ENCODE results near the gene SSR1.
"Not testable (repeated sequence)": the region's sequence is repeated elsewhere in the genome, so short reads cannot be mapped to it uniquely, and the experiment has no call there.

Gene SSR1

DNA sequence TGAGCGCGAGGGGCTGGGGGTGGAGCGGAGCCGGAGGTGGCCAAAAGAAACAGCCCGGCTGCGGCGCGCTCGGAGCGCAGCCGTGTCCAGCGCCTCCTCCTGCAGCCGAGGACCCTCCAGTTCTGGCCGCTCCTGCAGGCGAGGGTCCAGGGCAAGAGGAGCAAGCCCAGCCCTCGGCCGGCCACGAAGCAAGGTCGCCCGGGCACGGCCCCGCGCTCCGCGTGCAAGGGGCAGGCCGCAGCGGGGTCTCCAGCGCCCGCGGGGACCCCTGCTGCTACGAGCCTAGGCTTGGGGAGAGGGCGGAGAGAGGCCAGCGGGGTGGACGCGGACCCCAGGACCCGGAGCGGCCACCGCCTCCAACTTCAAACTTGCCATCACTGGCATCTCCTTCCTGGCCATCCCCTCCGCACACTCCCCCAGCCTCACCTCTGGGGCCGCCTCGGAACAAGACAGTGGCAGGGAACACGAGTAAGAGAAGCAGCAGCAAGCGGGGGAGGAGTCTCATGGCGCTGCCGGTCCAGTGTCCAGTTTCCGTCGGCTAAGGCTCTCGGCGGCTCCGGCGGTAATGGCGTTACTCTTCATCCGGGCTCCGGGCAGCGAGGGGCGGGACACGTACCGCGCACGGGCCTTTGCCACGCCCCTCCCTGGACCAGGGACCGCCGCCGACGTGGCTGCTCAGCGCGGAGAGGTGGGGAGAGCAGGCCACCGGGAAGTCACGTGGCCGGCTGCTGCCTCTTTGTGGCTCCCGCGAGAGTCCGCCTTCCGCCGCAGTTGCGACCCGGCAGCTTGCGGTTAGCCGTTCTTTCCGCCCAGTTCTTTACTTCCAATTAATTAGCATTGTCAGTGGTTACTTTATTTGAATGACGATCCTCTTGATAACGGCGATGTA lies at the start of gene SSR1:
TSS of gene SSR1 (minus strand) at position 584 of the 889 bp plus-strand sequence. CDS start at position 505, 79 bp downstream.
- peak; percentile 100 for DNase-seq (ENCODE audit: low spot score)
- TF ChIP-seq, protein P1, sequence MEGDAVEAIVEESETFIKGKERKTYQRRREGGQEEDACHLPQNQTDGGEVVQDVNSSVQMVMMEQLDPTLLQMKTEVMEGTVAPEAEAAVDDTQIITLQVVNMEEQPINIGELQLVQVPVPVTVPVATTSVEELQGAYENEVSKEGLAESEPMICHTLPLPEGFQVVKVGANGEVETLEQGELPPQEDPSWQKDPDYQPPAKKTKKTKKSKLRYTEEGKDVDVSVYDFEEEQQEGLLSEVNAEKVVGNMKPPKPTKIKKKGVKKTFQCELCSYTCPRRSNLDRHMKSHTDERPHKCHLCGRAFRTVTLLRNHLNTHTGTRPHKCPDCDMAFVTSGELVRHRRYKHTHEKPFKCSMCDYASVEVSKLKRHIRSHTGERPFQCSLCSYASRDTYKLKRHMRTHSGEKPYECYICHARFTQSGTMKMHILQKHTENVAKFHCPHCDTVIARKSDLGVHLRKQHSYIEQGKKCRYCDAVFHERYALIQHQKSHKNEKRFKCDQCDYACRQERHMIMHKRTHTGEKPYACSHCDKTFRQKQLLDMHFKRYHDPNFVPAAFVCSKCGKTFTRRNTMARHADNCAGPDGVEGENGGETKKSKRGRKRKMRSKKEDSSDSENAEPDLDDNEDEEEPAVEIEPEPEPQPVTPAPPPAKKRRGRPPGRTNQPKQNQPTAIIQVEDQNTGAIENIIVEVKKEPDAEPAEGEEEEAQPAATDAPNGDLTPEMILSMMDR (IDR thresholded peaks at IDR 0.05; ENCODE audit: extremely low read depth, missing control alignments): no peak

DNA sequence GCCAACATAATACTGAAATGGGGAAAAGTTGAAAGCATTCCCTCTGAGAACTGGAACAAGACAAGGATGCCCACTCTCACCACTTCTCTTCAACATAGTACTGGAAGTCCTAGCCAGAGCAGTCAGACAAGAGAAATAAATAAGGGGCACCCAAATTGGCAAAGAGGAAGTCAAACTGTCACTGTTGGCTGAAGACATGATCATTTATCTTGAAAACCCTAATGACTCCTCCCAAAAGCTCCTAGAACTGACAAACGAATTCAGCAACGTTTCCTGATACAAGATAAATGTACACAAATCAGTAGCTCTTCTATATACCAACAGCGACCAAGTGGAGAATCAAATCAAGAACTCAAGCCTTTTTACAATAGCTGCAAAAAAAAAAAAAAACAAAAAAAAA lies 38.9 kb upstream of the SSR1 start:
- DNase-seq (ENCODE audit: low spot score): not testable (repeated sequence)

DNA sequence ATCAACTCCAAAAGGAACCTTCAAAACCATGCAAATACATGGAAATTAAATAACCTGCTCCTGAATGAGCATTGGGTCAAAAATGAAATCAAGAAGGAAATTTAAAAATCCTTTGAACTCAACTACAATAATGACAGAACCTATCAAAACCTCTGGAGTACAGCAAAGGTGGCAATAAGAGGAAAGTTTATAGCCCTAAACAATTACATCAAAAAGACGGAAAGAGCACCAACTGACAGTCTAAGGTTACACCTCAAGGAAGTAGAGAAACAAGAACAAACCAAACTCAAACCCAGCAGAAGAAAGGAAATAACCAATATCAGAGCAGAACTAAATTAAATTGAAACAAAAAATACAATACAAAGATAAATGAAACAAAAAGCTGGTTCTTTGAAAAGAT lies 37.6 kb upstream of the SSR1 start:
- DNase-seq (ENCODE audit: low spot score): not testable (repeated sequence)

DNA sequence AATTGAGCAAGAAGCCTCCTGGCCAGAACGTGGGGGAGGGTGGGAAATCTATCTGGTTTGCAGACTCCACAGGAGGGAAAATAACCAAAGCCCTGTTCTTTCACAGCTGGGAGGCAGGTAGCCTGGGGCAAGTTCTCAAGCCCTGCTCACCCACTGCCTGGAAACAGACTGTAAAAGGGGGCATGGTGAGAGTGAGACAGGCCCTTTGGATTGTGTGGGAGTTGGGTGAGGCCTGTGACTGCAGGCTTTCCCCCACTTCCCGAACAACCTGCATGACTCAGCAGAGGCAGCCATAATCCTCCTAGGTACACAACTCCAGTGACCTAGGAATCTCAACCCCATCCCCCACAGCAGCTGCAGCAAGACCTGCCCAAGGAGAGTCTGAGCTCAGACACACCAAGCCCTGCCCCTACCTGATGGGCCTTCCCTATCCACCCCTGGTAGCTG lies 34.6 kb upstream of the SSR1 start:
- DNase-seq (ENCODE audit: low spot score): not testable (repeated sequence)

DNA sequence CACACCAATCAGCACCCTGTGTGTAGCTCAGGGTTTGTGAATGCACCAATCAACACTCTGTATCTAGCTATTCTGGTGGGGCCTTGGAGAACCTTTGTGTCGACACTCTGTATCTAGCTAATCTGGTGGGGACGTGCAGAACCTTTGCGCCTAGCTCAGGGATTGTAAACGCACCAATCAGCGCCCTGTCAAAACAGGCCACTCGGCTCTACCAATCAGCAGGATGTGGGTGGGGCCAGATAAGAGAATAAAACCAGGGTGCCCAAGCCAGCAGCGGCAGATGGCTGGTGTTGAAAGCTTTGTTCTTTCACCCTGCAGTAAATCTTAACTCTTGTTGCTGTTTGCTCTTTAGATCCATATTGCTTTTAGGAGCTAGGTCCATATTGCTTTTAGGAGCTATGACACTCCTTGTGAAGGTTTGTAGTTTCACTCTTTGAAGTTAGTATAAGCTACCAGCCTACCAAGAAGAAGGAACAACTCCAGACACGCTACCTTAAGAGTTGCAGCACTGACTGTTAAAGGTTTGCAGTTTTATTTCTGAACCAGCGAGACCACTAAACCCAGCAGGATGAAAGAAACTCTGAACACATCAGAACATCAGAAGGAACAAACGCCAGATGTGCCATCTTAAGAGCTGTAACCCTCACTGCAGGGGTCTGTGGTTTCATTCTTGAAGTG lies 31.9 kb upstream of the SSR1 start:
- DNase-seq (ENCODE audit: low spot score): not testable (repeated sequence)

DNA sequence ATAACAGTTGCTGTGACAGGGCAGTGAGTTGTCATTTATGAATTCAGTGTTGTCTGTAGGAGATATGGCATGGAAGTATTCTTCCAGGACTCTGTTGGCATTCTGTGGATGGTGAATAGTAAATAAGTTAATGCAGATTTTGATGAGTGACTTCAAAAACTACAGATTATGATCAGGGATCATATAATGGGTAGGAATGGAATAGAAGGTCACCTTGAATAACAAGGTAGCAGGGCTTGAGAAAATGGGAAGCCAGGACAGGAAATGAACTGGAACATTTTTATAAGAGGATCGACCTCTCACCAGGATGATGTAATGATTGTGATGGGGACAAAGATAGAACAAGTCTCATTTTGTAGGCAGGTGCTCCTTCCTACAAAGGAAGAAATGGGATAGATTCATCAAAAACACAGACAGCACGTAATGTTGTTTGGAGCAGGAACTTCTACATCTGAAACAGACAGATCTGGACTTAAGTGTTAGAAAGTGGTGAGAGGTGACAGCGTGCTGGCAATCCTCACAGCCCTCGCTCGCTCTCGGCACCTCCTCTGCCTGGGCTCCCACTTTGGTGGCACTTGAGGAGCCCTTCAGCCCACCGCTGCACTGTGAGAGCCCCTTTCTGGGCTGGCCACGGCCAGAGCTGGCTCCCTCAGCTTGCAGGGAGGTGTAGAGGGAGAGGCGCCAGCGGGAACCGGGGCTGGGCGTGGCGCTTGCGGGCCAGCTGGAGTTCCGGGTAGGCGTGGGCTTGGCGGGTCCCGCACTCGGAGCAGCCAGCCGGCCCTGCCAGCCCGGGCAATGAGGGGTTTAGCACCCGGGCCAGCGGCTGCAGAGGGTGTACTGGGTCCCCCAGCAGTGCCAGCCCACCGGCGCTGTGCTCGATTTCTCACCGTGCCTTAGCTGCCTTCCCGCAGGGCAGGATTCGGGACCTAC lies 30.8 kb upstream of the SSR1 start:
- TF ChIP-seq, protein P1 (IDR thresholded peaks at IDR 0.05; ENCODE audit: extremely low read depth, missing control alignments): no peak
- DNase-seq (ENCODE audit: low spot score): no peak

DNA sequence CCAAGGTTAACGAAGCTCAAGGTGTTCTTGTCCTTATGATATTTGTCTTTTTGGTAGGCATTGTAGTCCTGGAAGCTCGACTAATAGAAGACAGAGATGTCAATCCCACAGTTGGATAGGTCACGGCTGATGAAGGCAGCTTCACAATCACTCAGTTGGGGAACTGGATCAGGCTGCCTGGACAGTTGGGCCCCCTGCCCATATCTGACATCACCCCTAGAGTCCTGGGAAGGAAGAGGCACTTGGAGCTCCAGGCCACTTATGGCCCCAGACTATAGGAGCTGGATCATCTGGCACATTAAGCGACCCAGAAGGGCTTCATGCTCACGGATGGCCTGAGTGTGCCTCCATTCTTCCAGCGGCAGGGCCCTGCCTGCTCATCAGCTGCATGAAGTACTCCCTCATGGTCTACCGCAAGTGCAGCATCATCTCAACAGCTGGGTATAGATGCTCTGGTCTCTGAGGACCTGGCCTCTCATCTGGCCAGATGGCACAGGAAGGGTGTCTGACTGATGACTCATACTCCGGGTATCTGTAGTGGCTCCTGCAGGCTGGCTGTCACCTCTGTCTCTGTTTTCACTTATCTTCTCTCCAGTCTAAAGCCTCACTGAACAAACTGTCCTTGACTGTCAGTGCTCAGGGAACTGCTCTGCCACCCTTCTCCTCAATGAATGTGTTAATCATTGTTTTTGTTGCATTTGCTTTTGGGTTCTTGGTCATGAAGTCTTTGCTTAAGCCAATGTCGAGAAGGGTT lies 29.2 kb upstream of the SSR1 start:
- TF ChIP-seq, protein P1 (IDR thresholded peaks at IDR 0.05; ENCODE audit: extremely low read depth, missing control alignments): no peak
- DNase-seq (ENCODE audit: low spot score): no peak

DNA sequence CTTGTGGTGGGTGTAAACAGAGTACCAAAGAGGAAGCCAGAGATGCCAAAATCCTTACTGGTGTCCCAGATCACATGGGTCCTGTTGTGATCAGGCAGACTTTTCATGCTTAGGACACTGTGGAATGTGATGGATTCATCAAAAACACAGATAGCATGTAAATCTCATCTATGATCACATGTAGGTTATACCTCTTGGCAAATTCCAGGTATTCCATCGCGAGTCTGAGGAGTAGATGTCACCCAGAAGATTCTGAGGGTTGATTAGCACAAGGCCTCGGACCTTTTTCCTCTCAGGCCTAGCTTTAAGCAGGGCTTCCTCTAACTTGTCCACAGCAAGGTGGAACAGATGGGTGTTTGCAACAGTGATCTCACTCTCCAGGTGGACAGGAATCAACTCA lies 28.3 kb upstream of the SSR1 start:
- no peak for DNase-seq (ENCODE audit: low spot score)
- TF ChIP-seq, protein P1 (IDR thresholded peaks at IDR 0.05; ENCODE audit: extremely low read depth, missing control alignments): no peak

Data from GM20000 (cell line).